ENCODE measurements around the gene EEPD1. TPM values are rescaled to one million over a fixed set of nuclear protein-coding genes. Genes with fewer than 3 reads are reported as not detected.

The EEPD1 gene
- total RNA-seq, 6 experiments from 2014 or later = 0.95 to 2.7 (median 1.5) TPM

DNA sequence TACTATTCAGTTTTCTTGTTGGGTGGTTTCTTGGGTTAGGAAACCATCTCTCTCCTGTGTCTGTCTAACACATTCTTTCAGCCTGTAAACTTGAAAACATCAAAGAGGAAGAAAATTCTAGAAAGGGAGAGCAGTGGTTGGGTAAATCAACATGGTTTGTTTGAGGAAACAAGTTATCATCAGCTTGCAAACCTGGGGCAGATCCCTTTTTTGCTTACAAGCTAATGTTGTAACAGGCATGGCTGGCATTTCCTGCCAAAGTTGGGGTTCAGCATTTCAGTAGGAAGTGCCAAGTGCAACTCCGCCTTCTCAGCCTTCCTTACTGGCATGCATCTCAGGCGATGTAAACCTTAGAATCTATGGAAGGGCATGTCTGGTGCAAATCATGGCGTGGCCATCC lies 112.6 kb downstream of the EEPD1 start:
- no peak for DNase-seq

DNA sequence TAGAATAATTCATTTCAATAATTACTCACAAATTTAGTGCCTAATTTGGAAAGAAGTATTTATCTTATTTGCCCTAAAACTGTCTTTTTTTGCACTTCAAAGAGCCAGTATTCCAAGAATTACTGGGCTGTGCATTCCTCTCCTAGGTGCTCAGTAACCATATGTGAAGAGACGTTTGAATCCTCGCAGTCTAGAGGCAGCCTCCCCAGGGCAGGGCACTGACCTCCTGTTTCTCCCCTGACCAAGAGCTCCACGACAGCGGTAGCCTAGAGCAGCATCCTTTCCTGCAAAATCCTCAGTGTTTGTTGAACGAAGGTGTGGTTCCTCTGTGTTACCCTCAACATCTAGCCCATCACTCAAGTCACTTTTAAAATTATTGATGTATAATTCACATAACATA lies 113.1 kb downstream of the EEPD1 start:
- DNase-seq = no peak
- Mint-ChIP-seq H3K9me3 (no peaks in the 10 kb centered on the region), H3K36me3 (ENCODE audit: low read depth) (no peaks in the 10 kb centered on the region)

More for the DNA sequence above, 112.6 kb downstream of the EEPD1 start:
- Mint-ChIP-seq H3K4me3 (peak overlapping the region; percentile 7; the same call in 1 of the 2 replicates), H3K27ac (peak overlapping the region; percentile 50), H3K9me3 (no peaks in the 10 kb centered on the region), H3K36me3 (ENCODE audit: low read depth) (no peaks in the 10 kb centered on the region), H3K27me3 (ENCODE audit: insufficient read depth) (no peaks in the 10 kb centered on the region; the same call in 1 of the 2 replicates), H3K4me1 (ENCODE audit: low read depth) (peaks cover 49% of the 10 kb centered on the region)
- TF ChIP-seq, protein P1, sequence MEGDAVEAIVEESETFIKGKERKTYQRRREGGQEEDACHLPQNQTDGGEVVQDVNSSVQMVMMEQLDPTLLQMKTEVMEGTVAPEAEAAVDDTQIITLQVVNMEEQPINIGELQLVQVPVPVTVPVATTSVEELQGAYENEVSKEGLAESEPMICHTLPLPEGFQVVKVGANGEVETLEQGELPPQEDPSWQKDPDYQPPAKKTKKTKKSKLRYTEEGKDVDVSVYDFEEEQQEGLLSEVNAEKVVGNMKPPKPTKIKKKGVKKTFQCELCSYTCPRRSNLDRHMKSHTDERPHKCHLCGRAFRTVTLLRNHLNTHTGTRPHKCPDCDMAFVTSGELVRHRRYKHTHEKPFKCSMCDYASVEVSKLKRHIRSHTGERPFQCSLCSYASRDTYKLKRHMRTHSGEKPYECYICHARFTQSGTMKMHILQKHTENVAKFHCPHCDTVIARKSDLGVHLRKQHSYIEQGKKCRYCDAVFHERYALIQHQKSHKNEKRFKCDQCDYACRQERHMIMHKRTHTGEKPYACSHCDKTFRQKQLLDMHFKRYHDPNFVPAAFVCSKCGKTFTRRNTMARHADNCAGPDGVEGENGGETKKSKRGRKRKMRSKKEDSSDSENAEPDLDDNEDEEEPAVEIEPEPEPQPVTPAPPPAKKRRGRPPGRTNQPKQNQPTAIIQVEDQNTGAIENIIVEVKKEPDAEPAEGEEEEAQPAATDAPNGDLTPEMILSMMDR (IDR thresholded peaks at IDR 0.05) = no peak

DNA sequence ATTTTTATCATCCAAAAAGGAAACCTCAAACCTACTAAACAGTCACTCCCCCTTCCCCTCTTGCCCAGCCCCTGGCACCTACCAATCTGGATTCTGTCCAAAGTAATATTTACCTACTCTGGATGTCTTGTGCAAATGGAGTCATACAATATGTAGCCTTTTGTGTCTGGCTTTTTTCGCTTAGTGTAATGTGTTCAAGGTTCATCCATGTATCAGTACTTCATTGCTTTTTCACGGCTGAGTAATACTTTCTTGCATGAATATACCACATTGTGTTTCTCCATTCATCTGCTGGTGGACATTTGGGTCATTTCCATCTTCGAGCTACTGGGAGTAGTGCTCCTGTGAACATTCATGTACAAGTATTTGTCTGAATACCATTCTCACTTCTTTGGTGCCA lies 113.6 kb downstream of the EEPD1 start:
- H3K4me1 Mint-ChIP-seq (ENCODE audit: low read depth) = peaks cover 39% of the 10 kb centered on the region
- H3K27ac Mint-ChIP-seq = no peak overlapping the region
- DNase-seq = no peak
- H3K27me3 Mint-ChIP-seq (ENCODE audit: insufficient read depth) = no peaks in the 10 kb centered on the region; the same call in 1 of the 2 replicates
- no peaks in the 10 kb centered on the region for H3K36me3 Mint-ChIP-seq (ENCODE audit: low read depth)
- H3K9me3 Mint-ChIP-seq = no peaks in the 10 kb centered on the region
- TF ChIP-seq, protein P1 (IDR thresholded peaks at IDR 0.05) = no peak
- H3K4me3 Mint-ChIP-seq = no peak overlapping the region

More for the DNA sequence above, 113.1 kb downstream of the EEPD1 start:
- H3K27me3 Mint-ChIP-seq (ENCODE audit: insufficient read depth) = no peaks in the 10 kb centered on the region; the same call in 1 of the 2 replicates
- TF ChIP-seq, protein P1 (IDR thresholded peaks at IDR 0.05) = no peak
- peaks cover 44% of the 10 kb centered on the region for H3K4me1 Mint-ChIP-seq (ENCODE audit: low read depth)
- H3K4me3 Mint-ChIP-seq = no peak overlapping the region
- H3K27ac Mint-ChIP-seq = no peak overlapping the region

DNA sequence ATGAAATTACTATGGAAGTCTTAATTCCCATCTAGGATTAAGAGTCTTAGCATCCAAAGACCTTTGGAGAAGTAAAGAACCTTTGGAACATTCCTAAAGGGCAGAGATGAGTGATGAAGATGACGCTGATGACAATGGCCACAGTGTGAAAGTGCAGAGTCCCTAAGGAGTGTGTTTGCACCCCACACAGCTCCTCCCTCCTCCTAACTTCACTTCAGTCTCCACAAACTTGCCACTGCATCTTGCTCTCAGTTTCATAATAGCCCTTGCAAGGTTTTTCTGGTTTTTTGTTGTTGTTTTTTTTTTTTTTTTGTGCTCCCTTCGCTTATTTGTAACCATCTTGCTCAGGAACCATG lies 119.1 kb downstream of the EEPD1 start:
- Mint-ChIP-seq H3K9me3 (no peaks in the 10 kb centered on the region), H3K4me1 (ENCODE audit: low read depth) (no peaks in the 10 kb centered on the region), H3K27me3 (ENCODE audit: insufficient read depth) (no peaks in the 10 kb centered on the region; the same call in 1 of the 2 replicates), H3K27ac (no peak overlapping the region), H3K36me3 (ENCODE audit: low read depth) (no peaks in the 10 kb centered on the region), H3K4me3 (no peak overlapping the region)
- TF ChIP-seq, protein P1 (IDR thresholded peaks at IDR 0.05) = no peak
- no peak for DNase-seq

GRCh38 chr7:36272567-36273269 lies 119.7 kb downstream of the EEPD1 start:
- no peaks in the 10 kb centered on the region for H3K9me3 Mint-ChIP-seq
- no peak overlapping the region for H3K4me3 Mint-ChIP-seq
- TF ChIP-seq, protein P1 (IDR thresholded peaks at IDR 0.05) = no peak
- H3K27ac Mint-ChIP-seq = no peak overlapping the region
- no peaks in the 10 kb centered on the region for H3K36me3 Mint-ChIP-seq (ENCODE audit: low read depth)
- no peaks in the 10 kb centered on the region; the same call in 1 of the 2 replicates for H3K27me3 Mint-ChIP-seq (ENCODE audit: insufficient read depth)
- DNase-seq = peak; percentile 46
- H3K4me1 Mint-ChIP-seq (ENCODE audit: low read depth) = no peaks in the 10 kb centered on the region

Measured in HFFc6 (cell line).